HG03159 (cell line): ENCODE results near the gene SPEM2.
"Not testable (repeated sequence)": the region's sequence is repeated elsewhere in the genome, so short reads cannot be mapped to it uniquely, and the experiment has no call there.

Experiments used
- ATAC-seq: cut with Tn5 transposase; IDR thresholded peaks from one replicate; pipeline ENCODE4 v1.9.1; 2021; ENCODE audit warnings: mild to moderate bottlenecking, moderate library complexity; ENCODE audit not compliant: unreplicated experiment

SPEM2 gene

DNA sequence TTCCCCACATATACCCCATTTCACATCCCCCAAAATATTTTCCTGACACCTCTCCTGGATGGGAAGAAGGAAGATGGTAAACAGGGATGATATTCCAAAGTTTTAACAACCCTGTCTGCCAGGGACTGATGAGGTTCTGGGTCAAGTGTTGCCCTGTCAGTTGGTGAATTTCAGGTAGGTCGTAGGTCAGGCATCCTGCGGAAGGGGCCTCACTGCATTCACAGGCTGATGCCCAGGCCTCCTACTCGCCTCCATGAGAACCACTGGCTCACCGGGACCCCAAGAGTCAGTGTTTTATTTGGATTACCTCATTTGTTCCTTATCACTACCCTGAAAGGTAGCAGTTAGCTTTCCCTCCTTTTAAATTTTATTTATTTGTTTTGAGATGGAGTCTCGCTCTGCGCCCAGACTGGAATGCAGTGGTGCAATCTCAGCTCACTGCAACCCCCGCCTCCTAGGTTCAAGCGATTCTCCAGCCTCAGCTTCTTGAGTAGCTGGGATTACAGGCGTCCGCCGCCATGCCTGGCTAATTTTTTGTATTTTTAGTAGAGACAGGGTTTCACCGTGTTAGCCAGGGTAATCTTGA is 43.5 kb downstream of the SPEM2 start:
- ATAC-seq: no peak

DNA sequence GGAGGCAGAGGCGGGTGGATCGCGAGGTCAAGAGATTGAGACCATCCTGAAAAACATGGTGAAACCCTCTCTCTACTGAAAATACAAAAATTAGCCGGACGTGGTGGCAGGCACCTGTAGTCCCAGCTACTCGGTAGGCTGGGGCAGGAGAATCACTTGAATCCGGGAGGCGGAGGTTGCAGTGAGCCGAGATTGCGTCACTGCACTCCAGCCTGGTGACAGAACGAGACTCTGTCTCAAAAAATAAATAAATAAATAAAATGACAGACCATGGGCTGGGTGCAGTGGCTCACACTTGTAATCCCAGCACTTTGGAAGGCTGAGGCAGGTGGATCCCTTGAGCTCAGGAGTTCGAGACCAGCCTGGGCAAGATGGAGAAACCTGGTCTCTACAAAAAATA is 44.4 kb downstream of the SPEM2 start:
- ATAC-seq: not testable (repeated sequence)

DNA sequence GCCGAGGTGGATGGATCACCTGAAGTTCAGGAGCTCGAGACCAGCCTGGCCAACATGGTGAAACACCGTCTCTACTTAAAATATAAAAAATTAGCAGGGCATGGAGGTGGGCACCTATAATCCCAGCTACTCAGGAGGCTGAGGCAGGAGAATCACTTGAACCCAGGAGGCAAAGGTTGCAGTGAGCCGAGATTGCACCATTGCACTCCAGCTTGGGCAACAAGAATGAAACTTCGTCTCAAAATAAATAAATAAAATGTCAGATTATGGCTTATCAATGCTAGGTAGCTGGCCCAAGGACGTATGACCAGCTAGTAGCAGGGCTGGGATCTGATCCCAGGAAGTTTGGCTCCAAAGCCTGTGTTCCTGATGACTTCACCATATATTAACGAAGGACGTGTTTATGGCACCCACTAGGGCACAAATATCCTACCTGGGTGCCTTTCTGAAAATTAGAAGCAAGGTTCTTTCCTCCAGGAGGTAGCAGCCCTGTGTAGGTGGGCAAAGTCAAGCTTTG is 45.1 kb downstream of the SPEM2 start:
- not testable (repeated sequence) for ATAC-seq

DNA sequence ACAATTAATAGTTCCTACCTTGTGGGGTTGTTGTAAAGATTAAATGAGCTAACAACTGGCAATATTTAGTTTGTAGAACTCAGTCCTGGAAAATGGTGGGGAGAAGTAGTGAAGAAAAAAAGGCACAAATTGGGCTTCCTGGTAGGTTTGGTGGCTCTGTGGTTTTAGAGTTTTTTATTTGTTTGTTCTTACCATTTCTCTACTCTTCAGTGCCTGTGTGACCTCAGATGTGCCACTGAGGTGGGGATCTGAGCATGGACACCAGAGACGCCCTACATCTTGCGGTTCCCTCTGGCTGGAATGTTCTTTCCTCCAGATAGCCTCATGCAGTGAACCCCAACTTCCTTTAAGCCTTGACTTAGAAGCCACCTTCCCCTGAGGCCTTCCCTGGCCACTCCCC is 46.3 kb downstream of the SPEM2 start:
- ATAC-seq: no peak

DNA sequence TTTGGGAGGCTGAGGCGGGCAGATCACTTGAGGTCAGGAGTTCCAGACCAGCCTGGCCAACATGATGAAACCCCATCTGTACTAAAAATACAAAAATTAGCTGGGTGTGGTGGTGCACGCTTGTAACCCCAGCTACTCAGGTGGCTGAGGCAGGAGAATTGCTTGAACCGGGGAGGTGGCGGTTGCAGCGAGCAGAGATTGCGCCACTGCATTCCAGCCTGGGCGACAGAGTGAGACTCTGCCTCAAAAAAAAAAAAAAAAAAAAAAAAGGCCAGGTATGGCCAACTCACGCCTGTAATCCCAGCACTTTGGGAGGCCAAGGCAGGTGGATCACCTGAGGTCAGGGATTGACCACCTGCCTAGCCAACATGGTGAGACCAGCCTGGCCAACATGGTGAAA is 49.4 kb downstream of the SPEM2 start:
- not testable (repeated sequence) for ATAC-seq

DNA sequence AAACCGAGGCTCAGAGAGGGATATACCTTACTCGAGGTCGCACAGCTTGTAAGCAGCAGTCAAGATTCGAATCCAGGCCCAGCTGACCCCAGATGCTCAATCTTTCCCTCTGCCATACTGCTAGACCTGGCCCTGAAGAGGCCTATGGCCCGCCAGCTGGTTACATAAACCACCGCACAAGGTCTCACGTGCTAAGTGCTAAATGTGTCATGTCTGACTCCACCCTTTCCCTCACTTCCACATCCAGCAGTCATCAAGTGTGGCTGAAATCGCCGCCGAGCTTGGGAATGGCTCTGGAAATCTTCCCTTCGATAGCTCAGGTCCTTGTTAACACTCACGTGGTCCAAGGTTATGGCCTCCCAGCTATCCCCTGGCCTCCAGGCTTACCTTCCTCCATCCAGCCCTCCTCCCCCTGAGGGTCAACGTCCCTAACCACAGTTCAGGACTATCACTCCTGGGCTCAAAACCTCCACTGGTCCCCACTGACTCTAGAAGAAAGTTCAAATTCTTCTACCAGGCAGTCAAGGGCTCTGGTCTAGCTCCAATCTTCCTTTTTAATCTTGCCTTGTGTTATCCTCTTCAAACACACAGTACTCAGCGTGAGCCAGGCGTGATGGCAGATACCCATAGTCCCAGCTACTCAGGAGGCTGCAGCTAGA is 50.5 kb downstream of the SPEM2 start:
- no peak for ATAC-seq

DNA sequence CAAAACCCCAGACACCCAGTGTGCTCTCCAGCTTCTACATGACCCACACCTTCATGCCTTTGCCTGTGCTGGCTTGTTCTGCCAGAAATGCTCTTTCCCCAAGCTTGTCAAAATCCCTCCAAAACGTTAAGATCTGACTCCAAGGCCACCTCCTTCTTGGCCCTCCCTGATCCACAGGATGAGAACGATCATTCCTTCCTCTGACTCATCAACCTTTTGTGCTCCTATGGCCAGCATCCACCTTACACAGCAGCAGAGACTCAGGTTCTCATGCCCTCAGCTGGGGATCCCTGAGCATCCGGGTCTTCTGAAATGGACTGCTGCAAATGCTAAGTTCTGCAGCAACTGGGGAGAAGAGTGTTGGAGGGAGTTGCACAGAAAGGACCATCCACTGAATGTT is 51.1 kb downstream of the SPEM2 start:
- no peak for ATAC-seq

DNA sequence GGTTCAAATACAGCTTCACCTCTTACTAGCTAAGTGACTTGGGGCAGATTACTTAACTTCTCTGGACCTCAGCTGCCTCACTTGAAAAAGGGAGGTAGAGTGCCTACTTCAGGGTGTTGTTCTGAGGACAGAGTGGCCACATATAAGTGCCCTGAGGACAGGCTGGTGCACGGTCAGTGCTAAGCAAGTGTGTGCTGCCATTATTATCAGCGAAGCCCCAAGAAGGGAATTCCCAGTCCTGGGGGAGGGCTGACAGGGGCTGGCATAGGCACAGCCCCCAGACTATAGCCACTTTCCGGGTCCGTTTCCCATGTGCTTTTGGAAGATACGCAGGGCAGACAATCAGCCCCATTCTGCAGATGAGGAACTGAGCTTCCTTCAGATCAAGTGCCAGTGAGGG is 51.5 kb downstream of the SPEM2 start:
- ATAC-seq: no peak
